HCEC 1CT (cell line): ENCODE results near the gene OR10R2.
A peak's percentile ranks its signal among the peaks of the same experiment; 100 is the strongest.
"Not testable (repeated sequence)": the region's sequence is repeated elsewhere in the genome, so short reads cannot be mapped to it uniquely, and the experiment has no call there.

Experiments used
- DNase-seq: peaks from one replicate; pipeline ENCODE4 v3.0.0-alpha.2; 2017

Gene OR10R2, protein sequence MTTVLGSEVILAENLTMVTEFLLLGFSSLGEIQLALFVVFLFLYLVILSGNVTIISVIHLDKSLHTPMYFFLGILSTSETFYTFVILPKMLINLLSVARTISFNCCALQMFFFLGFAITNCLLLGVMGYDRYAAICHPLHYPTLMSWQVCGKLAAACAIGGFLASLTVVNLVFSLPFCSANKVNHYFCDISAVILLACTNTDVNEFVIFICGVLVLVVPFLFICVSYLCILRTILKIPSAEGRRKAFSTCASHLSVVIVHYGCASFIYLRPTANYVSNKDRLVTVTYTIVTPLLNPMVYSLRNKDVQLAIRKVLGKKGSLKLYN

DNA sequence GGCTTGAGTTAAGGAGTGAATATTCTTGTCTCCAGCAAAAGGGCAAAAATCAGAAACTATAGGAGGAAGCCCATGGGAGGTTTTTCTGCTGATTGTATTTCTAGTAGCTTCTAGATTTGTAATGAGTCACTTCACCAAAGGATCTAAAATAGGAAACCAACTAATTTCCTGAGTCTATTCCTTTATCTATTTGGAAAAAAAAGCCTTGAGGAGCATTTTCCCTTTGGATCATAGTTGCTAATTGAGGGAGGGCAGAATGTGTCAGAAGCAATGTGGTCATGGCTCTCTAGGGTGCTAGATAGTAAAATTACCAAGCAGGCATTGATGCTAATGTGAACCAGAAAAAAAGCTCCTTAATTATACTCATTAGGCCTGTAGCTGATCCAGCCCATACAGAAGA, at the start of gene OR10R2:
Gene OR10R2 (plus strand): TSS at position 301 of the 400 bp plus-strand sequence. CDS start 106 bp downstream, outside the sequence.
- DNase-seq, result no peak

DNA sequence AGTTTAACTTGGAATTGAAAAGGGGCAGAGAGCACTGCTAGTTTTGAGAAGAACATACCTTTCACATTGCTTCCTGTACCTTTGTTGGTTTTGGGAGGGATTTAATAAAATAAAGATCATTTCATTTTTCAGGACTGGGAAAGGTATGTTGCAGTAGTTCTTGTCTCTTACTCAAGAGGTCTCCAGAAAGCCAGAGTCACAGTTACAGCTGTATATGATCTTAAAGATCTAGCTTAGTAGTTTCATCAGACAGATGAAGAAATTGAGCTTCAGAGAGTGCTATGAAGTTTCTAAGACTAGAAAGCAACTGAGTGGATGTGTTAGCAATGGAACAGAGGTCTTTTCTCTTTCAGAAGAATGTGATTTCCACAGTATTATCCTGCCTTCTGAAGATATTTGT, 47.0 kb upstream of the OR10R2 start:
- no peak for DNase-seq

DNA sequence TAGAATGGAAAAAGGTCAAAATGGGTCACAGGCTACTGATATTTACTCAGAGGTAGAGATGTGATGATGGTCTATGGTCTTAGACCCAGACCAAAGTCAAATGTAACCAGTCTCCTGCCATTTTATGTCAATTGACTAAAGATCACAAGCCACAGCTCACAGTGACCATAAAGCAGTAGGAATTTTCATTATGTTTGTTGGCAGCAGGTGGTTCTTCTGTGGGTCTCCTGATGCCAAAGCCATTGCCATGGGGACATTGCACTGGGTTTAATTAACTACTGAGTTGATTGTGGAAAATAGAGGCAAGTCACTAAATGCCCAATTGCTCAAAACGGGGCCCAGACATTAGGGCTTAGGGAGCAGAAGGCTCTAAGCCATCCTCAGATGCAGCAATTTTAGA, 45.9 kb upstream of the OR10R2 start, which contains the start of gene OR10K2:
Gene OR10K2 (minus strand): TSS at position 101 of the 400 bp plus-strand sequence. CDS start 5,371 bp downstream, outside the sequence.
- no peak for DNase-seq

DNA sequence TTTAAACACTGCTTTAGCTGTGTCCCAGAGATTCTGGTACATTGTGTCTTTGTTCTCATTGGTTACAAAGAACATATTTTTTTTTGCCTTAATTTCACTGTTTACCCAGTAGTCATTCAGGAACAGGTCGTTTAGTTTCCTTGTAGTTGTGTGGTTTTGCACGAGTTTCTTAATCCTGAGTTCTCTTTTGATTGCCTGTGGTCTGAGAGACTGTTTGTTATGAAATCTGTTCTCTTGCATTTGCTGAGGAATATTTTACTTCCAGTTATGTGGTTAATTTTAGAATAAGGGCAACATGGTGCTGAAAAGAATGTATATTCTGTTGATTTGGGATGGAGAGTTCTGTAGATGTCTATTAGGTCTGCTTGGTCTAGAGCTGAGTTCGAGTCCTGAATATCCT, 41.9 kb upstream of the OR10R2 start:
- not testable (repeated sequence) for DNase-seq

DNA sequence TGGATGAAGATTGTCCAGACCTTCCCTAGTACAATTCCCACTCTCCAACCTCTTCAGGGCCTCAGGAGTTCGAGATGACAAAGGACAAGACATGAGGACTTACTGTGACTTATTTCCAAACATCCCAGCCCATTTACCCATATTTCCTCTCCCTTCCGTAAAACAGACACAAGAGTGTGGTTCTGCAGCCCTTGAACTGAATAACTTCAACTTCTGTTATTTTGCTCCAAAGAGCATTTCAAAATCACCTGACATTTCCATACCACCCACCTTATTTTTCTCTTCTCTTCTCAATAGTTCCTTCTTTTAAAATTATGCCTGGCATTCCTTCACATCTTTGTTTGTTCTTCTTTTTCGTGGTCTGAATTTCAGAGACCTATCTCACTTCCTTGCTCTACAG, 37.3 kb upstream of the OR10R2 start:
- DNase-seq, result no peak

DNA sequence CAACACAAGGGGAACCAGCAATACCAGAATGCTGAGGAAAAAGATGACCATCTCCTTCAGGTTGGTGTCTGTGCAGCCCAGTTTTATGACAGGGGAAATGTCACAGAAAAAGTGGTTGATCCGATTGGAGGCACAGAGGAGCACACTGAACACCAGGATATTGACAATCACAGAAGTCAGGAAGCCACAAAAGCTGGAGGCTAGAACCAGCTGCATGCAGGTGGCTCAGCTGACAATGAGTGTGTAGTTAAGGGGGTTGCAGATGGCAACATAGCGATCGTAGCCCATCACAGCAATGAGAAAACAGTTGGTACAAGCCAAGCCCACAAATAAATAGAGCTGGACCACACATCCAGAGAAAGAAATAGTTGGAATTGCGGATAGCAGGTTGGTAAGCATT, 26.6 kb upstream of the OR10R2 start:
- no peak for DNase-seq

DNA sequence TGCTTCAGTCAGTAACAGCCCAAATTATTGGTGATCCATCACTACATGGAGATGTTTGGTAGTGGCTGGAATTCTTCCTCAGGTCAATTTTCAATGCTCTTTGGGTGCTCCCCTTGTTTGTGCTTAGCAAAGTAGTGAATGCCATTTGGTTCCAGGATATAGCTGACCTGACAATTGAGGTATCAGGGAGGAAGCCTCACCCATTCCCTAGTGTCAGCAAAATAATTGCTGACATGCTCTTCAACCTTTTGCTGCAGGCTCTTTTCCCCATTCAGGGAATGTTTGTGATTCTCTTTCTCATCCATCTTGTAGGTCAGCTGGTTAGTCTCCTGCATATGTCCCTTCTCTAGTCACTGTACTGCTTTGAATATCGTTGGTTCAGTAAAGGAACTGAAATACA, 17.5 kb upstream of the OR10R2 start:
- no peak for DNase-seq

DNA sequence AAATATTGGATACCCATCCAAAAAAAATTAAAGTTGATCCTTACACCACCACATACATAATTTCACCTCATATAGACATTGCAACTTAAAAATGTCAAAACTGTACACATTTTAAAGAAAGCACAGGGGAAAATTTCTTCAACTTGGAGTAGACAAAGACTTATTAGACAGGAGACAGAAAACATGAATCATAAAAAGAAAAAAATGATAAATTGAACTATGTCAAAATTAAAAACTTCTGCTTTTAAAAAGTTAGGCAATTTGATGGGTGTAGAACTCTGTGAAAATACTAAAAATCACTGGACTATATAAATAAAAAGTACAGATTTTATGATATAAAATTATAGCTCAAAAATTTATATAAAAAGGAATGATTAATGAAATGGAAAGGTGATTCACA, 14.8 kb upstream of the OR10R2 start:
- DNase-seq, result no peak

DNA sequence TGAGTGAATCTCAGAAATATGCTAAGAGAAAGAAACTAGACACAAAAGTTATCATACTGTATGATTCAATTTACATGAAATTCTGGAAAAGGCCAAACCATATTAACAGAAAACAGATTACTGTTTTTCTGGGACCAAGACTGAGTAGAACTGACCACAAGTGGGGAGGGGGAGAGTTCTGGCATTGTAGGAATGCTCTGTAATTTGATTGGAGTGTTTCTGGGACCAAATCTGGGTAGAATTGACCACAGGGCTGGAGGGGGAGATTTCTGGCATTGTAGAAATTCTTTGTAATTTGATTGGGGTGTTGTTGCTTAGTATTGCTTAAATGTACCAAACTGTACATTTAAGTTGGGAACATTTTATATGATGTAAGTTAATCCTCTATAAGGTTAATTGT, 13.8 kb upstream of the OR10R2 start:
- no peak for DNase-seq

DNA sequence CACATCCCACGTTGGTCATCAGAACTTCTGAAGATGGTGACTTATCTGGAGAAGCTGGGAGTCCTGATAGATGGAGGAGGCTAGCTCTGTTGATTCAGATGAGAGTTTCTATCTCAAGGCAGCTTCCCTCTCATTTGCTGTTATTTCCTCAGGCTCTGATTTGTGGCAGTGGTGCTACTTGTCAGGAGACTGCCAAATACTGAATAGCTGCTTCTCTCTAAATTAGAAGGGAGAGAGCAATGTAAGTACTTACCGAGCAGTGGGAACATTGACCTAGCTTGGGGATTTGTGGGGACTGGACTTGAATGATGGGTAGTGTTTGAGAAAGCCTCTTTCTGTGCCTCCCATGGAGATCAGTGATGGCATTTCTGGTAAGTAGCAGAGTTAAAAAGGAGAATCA, 10.5 kb upstream of the OR10R2 start, which contains the start of gene OR10K1:
Gene OR10K1 (plus strand): TSS at position 301 of the 400 bp plus-strand sequence. CDS start 3,728 bp downstream, outside the sequence.
- no peak for DNase-seq

DNA sequence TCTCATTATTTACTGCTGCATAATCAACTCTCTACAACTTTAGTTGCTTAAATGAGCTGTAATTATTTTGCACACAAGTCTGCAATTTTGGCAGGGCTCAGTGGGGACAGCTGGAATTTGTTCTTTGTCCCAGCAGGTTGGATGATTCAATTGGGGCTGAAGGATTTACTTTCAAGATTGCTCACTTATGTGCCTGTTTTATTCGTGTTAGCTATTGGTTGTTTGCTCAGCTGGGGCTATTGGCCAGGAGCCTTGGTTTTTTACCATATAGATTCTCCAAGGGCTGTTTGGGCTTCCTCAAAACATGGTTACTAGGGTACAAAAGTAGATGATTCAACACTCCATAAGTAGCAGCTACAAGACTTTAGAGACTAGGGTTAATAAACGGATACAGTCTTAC, 13.4 kb downstream of the OR10R2 start:
- no peak for DNase-seq

DNA sequence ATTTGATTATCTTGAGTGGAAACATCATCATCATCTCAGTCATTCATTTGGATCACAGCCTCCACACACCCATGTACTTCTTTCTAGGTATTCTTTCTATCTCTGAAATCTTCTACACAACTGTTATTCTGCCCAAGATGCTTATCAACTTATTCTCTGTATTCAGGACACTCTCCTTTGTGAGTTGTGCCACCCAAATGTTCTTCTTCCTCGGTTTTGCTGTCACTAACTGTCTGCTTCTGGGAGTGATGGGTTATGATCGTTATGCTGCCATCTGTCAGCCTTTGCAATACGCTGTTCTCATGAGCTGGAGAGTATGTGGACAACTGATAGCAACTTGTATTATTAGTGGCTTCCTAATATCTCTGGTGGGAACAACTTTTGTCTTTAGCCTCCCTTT, 19.3 kb downstream of the OR10R2 start:
- DNase-seq, result no peak

DNA sequence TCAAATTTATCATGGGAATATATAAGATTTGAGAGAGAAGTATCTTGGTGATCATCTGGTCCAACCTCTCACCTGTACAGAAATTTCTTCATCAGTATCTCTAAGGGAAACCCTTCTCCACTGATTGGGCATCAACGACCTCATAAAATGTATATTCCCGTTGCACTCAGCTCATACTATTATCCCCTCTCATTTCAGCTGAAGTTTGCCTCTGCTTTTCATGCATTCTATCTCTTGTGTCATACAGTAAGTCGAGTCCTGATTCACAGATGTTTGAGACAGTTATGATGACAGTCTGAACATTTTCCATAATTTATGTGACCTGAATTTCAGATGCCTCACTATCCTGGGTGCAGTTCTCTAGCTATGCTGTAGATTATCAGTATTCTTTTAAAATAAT, 21.0 kb downstream of the OR10R2 start:
- no peak for DNase-seq

DNA sequence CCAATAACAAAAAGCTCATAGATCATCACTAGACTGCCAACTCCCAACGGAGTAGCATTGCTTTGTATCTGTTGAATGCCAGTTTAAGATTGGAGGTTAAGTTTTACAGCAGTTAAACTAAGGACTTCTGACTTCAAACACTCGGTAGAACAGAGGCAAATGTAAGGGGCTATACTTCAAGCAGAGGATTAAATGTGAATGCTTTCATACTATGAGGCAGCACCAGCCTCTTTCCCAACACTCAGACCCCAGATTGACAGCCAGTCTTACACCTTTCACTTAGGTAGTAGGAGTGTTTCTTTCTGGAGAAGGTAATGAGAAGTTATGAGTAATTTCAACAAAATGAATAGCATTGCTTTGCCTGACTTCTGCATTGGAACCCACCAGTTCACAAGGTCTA, 22.8 kb downstream of the OR10R2 start:
- DNase-seq, result no peak

DNA sequence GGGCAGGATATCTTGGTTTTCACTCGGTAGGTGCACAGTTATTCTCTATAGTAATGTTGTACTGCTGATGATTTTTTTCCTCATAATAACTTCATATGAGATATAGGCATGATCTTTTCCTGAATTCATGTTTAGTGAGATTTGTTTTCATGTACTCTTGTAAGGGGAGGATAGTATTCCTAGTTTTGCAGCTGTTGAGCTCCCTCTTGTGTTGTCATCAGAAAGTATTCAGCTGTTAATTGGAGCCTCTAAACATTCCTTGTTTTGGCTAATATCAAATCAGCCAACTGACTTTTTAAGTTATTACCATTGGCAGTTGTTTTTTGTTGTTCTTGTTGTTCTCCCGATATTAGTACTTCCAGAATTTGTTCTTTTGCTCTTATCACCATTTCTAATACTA, 24.4 kb downstream of the OR10R2 start:
- DNase-seq, result peak; percentile 15

DNA sequence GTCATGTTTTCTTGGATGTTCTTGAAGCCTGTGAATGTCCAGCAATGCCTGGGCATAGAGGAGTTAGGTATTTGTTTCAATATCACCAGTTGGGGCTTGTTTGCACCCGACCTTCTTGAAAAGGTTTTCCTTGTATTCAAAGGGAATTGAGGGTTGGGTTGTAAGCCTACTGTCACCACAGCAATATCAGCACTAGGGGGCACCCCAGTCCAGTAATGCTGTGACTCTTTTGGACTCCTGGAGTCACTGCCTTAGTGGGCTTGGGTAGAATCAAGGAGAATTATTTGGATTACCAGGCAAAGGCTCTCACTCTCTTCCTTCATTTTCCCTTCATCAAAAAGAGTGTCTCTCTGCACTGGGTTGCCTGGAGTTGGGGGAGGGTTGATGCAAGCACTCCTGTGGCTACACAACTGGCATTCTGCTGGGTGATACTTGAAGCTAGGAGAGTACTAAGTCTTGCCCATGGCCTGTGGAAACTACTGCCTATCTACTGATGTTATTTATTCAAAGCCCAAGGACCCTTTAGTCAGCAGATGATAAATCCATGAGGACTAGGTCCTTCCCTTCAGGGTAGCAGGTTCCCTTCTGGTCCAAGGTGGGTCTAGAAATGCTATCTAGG, 34.5 kb downstream of the OR10R2 start:
- peak; percentile 7 for DNase-seq

DNA sequence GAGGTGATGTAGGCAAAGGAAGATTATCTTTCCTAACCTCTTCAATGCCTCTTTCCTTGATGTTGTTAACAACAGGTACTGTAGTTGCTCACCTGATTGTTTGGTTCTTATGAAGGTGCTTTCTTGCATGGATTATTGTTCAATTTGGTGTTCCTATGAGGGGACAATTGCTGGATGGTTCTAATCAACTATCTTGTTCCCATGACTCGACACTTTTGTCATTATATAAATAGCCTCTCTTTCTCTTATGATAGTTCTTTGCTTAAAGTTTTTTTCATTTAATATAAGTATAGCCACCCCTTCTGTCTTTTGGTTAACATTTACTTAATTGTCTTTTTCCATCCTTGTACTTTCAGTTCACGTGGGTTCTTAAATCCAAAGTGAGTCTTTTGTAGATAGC, 35.5 kb downstream of the OR10R2 start:
- DNase-seq, result no peak

DNA sequence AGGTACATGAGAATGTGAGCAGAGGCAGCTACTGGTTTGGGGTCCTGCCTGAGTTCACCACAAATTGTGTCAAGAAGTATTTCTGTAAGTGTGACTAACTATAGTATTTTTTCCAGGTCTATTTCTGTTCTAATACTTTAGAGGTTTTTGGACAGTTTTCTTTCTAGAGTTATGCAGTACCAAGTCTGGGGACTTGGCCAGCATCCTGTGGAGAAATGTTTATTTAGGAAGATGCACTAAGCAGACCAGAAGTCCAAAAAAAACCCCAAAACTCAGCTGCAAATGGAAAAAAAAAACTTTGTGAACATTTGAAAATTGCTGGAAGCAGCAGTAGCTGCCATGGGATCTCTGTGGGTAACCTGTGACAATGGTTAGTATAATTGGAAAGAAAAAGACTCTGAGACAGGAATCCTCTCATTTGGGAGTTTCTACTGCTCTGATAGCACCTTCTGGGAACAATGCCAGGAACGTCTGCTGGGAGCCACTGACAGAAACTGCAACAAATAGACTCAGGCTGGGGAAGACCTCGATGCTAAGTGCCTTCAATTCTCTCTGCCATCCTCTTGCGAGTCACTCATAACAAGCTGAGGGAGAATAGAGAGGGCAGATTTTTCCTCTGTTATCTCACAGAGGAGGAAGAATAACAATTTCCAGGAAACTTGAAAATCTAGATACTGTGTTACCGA, 37.6 kb downstream of the OR10R2 start:
- no peak for DNase-seq

DNA sequence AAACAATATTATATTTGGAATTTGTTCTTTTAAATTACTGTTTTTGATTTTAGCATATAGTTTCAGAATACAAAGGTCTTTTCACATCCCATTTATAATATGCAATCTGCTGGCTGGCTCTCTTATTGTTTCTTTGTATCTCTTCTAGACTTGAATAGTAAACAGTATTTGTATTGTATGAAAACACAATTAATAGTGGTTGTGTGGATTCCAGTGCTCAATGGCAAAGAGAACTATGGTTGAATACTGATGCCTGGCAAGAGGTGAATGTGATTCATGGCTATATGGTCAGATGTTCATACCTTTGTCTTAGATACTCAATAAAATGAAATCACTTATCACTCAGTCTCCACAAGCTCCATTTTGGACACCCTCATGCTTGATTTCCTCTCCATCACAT, 44.9 kb downstream of the OR10R2 start:
- no peak for DNase-seq

DNA sequence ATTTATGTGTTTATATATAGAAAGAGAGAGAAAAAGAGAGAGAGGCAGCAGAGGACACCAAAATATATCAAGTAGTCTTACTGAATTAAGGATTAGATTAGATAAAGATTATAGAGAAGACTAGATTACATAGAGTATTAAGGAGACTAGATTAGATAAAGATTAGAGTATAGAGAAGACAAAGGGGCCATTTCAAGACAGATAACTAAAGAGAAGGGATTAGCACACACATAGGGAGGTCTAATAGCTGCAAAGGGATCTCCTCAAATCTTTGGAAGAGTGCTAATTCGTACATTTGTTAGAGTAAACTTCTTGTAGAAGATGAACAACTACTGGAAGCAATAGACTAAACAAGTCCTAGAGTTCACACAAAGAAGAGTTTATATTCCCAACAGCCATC, 48.0 kb downstream of the OR10R2 start:
- DNase-seq, result no peak

DNA sequence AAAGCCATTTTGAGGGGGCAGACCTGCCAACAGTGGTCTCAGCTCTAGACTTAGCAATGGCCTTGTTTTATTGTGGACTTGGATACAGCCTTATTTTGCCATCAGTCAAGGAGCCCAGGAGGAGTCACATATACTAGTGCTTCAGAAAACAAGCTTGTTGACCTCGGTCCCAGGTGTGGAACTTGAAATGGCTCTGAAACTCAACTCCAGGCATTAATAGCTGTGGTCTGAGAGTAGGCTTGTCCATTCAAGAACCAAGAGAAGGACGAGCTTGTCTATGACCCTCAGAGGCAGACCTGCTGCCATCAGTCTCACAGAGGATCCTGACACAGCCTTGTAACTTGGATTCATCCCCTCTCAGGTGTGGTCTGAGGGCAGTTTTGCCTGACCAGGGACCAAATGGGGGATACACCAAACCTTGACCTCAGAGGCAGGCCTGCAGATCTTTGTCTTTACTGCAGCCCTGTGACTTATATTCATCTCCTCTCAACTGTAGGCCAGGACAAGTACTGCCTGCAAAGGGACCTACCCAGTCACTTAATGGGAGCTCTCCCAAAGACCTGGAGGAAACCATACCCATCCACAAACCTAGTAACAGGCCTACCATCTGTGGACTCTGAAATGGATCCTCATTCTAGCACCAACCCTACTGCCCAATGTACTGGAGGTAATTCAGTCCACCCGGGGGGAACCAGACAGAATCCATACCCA, 49.1 kb downstream of the OR10R2 start:
- DNase-seq, result no peak

DNA sequence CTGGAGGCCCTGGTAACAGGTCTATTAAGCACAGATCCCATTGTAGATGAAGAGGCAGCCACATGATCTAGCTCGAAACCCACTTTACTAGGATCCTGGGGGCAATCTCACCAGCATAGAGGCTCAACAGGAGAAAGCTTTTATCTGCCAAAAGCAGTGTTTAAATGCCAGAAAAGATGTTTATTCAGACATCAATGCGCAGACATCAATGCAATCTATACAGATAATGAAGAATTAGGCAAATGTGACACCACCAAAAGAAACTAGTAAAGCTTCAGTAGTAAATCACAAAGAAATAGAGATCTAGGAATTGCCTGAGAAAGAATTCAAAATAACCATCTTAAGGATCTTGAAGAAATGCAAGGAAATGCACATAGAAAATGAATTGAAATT, 49.6 kb downstream of the OR10R2 start:
- DNase-seq, result no peak

DNA sequence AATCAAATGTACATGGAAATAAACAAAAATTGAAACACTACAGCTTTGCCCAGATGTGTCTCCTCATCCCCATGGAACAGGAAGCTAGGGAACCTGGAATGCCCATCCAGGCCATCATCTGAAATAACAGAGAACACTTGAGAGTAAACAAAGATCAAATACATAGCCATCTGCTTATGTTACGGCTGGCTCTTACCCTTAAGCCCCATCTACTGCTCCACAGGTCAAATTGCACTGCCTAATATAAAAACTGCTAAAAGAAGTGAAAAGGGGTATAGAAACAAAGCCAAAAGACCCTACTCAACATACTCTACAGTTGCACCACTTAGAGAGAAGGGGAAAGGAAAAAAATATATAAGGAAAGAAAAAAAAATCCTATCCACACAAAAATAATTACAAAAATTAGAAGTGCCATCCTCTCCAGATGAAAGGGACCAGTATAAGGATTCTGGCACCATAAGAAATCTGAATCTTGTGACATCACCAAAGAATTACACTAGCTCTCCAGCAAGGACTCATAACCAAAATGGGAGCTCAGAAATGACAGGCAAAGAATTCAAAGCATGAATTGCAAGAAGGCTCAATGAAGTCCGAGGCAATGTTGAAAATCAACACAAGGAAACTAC, 55.3 kb downstream of the OR10R2 start:
- peak; percentile 29 for DNase-seq
